GM19397 (cell line): Measurements from ENCODE around the gene TBC1D10A.

ENCODE experiments used
- ATAC-seq: cut with Tn5 transposase; IDR thresholded peaks from one replicate; pipeline ENCODE4 v1.9.1; 2021; ENCODE audit warnings: mild to moderate bottlenecking, moderate library complexity; ENCODE audit not compliant: unreplicated experiment

Gene TBC1D10A

DNA sequence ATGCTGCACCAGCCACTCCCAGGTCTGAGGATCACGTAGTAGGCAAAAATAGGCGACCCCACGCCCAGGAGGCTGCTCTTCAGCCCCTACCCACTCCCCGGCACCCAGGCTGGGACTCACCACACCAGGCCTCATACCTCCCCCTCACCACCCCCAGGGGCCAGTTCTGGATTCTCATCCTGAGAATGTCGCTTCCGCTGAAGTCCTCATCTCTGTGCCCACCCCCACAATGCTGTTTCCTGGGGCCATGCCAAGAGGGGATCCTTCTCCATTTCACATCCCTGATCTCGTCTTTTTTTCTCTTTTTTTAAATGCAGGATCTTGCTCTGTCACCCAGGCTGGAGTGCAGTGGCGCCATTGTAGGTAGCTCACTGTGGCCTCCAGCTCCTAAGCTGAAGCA is 58.4 kb downstream of the TBC1D10A start:
- ATAC-seq: no peak

DNA sequence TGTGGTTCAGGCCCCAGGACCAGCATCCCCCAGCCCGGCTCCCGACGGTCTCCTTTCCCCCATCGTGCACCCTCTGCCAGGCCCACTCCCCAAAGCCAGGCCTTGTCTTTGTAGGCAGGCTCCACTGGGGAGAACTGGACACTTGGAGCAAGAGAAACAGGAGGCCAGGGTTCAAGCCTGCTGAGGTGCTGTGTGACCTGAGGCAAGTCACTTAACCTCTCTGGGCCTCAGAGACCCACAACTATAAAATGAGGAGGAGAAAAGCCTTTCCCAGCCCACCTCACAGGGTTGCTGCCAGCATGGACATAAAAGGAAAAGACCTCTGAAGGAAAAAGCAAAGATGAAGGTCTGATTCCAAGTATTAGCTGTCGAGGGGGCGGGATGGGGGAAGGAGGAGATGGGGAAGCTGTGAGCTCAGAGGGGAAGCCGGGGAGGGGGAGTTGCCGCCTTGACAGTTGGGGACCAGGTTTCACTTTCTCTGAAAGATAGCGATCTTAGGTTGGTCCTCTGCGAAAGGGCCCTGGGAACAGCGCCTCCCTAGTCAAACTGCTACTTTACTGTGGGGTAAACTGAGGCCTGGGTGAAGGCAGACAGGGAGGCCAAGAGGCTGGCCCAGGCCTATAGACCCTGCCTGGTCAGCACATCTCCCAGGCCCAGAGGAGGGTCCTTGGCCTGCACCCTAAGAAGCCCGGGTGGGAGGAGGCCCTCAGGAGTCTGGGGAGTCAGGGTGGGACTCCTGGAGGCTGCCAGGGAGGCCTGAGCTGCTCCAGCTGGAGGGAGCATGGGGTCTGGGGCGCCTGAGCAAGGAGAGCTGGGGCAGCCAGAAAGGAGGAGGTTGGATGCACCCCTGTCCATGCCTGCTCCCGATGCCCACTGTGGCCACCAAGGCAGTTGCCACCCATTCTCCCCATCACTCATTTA is 59.1 kb downstream of the TBC1D10A start:
- no peak for ATAC-seq

DNA sequence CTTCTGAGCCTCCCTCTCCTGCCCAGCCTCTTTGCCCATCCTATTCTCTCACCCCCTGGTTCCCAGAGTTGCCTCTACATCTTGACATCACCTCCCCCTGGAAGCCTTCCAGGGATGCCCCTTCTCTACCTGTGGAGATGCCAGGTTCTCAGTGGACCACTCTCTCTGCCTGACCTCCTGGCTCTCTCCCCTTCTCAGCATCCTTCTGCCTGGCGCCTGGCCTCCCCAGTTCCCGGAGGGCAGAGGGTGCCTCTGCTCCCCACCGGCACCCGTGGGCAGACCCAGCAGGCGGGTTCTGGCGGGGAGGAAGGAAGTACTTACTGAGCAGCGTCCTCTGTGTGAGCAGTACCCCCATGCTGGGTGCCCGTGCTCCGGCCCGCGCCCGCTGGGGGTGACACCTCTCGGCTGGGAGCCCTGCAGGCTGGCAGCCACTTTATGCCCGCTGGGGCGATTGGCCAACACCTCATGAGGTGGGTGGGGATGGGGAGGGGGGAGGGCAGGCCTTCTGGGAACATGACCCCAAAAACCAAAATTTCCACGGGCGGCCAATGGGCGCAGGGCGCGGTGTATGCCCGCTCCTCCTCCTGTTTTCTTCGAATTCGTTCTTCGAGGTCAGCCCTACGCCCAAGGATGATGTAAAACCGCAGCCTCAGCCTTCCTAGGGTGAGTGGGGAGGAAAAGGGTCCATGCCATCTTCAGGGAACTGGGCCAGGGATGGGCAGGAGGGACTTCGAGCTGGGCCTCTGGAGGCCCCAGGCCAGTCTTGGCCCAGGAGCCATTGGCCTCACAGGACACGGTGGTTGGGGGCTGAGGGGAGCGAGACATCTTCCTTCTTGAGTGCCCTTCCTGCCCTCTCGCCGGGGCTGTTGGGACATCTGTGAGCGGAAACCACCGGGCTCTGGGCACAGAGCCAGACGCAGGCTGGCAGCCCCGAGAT is 60.0 kb downstream of the TBC1D10A start, which contains the start of gene OSM:
Gene OSM (minus strand): TSS at position 407 of the 937 bp plus-strand sequence. CDS start 52 bp downstream, at position 355.
- no peak for ATAC-seq

DNA sequence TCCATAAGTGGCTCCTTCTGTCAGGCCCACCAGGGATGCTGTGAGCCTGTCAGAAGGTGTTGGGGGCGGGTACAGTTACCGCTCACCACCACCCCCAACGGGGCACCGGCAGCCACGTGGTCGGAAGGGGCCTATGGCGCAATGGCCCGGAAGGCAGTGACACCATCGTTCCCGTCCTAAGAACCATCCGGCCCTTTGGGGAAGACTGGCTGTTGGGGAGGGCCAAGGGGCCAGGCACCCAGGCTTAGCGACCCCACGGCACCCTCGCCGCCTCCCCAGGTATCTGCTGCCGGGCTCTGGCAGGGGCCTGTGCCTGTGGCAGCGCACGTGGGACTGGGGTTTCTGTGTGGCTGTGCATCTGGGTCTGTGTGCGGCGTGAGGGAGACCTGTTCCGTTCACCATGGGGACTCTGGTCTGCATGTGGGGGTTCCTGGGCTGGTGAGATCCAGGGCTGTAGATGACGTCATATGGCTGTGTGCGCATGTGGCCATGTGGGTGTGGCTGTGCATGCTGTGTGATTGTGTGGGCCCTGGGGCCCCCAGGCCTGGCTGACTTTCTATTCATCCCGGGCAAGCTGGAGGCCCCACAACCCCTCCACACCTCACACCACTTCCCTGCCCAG is 60.8 kb downstream of the TBC1D10A start:
- peak; percentile 59 for ATAC-seq

DNA sequence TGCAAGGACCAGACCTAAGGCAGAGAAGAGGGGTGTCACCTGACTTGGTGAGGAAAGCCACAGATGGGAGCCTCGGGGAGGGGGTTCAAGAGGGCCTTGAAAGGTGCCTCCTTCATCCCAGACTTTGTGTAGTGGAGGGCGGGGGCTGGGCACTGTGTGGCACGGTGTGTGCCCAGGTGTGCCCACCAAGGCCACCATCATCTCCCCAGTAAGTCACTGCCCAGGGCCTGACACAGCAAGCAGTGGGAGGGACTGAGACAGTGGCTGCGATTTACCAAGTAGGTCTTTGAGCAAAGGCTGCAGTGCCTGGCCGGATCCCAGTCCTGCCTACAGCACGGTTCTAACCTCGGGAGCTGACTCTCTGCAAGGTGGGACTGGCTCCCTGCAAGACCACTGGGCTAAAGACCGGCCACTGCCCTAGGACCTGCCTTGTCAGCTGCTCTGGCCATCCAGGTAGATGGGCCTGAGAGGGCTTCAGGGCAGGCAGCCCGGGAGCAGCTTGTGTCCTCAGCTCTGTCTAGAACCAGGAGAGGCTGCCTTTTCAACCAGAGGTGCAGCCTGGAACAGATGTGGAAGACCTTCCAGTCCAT is 61.5 kb downstream of the TBC1D10A start:
- ATAC-seq: no peak

DNA sequence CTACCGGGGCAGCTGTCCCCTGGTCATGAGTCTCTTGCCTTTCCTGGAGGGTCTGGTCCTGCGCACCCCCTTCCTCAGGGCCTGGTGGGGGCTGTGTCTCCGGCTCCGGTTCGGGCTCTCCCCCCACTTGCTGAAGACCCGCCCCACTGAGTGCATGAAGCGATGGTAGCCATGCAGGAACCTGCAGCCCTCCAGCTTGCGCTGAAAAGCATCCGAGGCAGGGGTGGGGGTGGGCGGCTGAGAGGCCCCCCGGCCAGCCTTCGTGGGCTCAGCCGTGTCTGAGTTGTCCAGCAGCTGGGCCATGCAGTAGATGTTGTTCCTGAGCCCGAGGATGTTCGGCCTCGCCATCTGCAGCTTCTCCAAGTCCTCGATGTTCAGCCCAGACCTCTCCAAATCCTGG is 62.9 kb downstream of the TBC1D10A start:
- ATAC-seq: no peak

DNA sequence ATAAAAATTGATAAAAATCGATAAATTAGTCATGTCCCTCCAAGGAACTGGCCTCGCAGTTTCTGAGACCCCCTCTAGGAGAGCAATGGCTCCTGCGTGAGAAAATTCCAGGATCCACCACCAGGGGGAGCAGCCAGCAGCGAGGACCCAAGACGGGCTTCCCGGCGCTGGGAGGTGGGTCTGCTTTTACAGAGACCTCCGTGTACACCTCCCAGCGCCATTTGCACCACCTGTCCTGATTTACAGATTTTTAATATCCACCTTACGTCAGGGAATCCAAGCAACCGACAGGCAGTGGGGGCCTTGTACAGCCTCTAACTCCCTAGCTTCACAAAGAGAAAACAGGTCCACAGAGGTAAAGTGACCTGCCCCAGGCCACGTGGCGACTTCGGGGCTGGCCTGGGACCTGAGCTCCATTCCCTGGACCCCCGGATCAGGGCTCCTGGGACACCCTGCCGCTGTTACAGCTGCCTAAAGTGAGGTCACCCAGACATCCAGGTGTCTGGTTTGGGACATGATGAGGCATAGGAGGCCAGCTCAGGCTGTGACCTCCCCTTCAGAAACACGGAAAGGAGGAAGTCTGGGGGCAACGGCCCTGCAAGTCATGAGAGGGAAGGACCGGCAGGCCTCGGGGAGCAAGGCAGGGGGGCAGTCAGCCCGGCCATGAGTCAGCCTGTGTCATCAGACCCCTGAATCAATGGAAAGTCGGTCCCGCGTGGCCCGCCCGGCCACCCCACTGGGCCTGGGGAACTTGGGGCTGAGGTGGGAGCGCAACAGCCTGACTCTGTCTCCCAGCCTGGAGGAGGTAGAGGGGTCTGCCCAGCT is 63.6 kb downstream of the TBC1D10A start:
- ATAC-seq: no peak

DNA sequence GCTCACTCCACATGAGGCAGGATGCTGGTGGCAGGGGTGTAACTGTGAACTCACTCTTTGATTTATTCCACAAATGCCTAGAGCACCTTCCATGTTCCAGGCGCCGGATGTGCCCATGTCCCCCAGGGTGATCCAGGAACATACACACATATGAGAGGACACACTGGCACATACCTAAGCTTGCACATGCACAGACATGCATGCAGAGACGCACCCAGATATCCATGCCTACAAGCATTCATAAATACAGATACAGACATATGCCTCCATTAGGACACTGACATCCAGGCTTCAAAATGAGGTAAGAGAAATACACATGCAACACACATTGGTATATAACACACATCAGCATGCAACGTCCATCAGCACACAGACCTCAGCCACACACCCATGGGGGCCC is 64.6 kb downstream of the TBC1D10A start:
- ATAC-seq: no peak

DNA sequence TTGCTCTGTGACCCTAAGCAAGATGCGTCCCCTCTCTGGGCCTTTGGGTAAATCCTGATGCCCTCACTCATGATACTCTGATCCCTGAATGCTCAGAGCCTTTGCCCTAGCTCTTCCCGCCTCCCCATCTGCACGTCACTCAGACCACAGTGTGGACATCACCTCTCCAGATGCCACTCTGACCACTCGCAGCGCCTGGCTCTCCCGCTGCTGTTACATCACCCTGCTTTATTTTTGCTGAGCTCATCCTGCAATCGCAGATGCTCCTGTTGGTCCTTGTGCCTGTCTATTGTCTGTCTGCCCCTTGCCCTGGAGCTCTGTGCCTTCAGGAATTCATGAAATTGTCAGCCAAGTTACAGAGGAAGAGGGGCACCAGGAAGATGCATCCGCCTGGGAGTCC is 65.6 kb downstream of the TBC1D10A start:
- ATAC-seq: no peak

DNA sequence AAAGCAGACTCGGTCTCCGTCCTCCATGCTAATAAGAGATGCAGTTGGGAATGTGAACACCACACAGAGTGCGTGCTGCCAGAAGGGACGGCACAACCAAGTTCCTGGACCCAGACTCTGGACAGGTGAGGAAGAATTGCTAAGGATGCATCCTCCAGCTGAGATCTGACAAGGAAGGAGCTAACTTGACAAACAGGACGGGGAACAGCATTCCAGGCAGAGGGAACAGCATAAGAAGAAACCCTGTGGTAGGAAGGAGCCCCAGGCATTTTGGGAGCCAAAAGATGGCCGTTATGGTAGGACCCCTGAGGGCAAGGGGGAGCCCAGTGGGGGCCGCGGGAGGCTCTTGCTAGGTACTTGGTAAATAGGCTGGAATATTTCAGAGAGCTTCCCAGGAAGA is 66.1 kb downstream of the TBC1D10A start:
- no peak for ATAC-seq

DNA sequence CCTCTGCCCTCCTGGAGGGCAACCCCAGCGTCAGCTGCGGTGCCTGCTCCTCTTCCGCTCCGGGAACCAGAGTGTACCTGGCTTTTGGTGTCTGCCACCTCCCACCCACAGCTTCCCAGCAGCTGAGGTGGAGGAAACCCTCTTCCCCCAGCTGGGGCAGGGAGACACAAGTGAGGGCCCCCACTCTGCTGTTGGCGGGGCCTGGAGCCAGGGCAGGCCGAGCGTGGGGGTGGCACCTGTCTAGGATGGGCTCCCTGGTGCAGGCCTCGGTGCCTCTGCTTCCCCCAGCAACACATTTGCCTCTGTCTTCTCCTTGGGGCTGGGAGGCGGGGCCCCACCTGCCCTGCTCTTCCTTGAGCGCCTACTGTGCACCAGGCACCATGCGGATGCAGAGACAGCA is 66.5 kb downstream of the TBC1D10A start:
- ATAC-seq: no peak

DNA sequence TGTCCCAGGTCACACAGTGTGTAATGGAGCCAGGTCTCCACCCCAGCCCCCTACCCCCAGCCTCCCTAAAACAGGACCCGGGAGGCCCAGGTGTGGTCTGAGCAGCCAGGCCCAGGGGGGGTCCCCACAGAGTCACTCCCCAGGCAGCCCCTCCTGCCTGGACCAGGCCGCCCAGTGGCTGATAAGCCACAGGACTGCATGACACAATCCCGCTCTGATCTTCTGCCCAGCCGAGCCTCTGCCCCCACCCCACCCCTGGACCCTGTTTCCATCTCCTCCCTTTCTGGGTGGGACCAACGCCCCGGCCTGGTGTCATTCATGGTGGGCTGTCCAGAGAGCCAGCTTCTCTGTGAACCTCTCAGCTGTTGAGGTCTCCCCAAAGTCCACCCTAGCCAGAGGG is 72.4 kb downstream of the TBC1D10A start:
- ATAC-seq: no peak

DNA sequence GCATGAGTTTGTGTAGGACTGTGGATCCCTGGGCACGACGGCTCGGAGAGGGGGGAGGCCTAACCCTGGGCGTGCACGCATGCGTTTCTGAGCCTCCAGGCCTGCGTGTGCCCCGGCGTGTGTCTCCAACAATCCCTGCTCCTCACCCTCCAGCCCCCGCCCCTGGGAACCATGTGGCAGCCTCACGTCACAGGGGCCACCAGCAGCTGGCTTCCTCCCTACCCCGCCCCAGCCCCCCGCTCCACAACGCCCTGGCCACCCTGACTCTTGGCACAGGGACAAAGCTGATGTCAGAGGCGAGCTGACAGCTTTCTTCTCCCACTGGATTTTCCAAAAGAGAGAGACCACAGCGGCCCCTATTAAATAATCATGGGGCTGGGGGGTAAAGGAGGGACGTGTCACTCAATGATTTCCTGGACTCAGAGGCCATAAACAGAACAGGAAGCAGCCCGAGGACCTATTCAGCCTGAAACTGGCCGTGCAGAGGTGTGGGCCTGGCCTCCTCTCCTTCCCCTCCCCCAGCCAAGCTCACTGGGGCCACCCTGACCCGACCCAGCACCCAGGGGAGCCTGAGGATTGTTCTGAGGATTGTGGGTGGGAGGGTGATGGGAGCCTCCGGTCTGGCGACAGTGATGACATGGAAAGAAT is 73.4 kb downstream of the TBC1D10A start:
- ATAC-seq: no peak

DNA sequence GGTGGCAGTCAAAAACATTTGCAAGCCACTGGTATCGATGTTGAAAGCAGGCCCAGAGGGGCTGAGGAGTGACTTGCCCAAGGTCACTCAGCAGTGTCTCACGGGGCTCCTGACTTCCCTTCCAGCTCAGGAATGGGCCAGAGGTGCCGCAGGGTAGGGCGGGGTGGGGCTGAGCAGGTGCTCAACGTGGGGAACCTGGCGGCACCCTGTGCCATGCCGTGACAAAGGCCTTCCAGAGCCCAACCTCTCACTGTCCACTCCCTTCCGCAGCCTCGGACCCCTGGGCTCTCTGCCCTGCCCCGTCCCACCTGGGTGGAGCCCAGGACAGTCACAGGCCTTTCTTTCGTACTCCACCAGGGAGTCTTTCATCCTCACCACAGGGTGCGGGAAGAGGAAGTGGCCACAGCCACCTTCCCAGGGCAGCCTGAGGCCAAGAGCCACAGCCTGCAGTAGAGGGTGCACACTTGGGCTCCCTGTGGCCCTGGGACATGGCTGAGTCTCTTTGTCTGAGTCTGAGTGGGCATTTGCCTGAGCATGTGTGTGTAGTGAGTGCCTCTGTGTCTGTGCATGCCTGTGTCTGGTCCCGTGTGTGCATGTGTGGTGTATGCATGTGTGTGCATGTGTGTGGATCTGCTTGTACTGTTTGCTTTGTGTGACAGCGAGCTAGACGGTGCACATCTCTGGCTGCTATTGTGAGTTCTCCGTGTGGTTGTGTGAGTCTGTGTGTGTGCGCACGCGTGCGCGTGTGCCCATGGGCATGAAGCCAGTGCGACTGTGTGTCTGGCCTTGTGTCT is 74.1 kb downstream of the TBC1D10A start:
- no peak for ATAC-seq

DNA sequence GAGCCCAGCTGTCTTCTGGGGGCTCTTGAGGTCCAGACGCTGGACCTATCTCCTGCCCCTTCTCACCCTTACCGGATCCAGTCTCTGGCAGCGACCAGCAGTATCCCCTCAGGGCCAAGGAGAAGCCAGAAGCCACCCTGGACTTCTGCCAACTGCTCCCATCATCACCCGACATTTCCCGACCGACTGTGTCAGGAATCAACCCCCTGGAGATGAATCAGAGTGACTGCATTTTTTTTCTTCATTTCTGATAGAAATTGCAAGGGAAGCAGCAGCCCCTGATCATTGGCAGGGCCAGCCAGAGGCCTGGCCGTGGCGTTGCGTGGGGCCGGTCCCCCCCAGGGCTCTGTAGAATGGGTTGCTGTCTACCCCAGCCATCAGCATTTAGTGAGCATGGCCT is 75.0 kb downstream of the TBC1D10A start:
- no peak for ATAC-seq

DNA sequence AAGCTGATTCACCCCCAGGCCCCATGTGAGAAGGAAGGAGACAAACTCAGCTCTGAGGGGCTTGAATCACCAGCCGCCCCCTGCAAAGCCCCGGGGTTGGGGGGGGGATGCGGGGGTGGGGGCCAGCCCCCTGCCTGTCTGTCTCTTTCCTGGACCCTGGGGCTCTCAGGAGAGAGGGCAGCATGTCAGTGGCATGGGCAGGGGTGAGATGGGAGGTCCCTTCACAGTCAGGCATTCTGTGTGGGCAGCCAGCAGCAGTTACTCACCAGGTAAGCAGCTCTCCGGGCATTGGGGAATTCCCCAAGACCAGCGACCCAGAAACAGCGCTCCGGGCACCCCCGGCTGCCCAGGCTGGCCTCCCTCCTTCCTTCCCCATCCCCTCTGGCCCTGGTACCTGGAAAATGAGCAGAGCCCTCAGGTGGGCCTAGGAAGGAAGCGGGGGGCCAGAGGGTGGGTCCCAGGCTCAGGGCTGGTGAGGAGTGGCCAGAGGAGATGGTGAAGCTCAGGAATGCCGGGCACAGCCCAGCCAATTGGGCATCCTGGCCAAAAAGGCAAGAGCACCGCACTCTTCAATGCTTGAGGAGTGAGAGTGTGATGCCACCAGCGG is 76.0 kb downstream of the TBC1D10A start:
- no peak for ATAC-seq

DNA sequence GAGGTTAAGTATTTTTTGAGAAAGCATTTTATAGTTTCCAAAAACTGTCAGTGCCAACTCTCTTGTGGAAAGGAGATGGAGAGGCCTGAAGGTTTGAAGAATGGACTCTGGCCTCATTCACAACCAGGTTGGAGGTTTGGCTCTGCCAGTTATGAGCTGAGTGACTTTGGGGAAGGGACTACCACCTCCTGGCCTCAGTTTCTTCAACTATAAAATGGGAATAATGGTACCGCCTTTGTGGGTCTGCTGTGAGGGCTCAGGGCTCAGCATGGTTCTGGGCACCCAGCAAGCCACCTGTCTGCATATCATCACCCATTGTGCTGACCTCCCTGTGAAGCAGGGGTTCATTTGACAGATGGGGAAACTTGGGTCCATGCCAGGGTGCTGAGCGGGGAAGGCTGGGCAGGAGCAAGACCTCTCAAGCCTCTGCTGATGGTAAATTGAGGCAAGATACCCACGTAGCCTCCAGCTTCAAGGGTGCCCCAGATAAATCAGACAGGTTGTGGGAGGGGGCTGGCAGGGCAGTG is 76.6 kb downstream of the TBC1D10A start:
- no peak for ATAC-seq
